ENCODE results near the gene GBA2.

GRCh38 chr9:35778496-35778895, 29.5 kb upstream of the GBA2 start:
- TF ChIP-seq CTCF (IDR thresholded peaks at IDR 0.05; ENCODE audit: extremely low read depth in 1 of 2, insufficient read depth in 1 of 2, low read depth in 1 of 2, low read length in 2 of 2): no peak
- TF ChIP-seq POLR2AphosphoS5 (IDR thresholded peaks at IDR 0.05; ENCODE audit: insufficient read depth, low read depth, low read length): no peak
